SU-DHL-6 (cell line): ENCODE results near the gene RTBDN.

ENCODE experiments used
- H2AFZ ChIP-seq: fragments of 200-600 bp; sonication (generic); 2 replicates; pipeline ENCODE4 v1.6.1; 2014; ENCODE audit warnings: low read depth, mild to moderate bottlenecking, moderate library complexity, mixed read lengths, antibody characterized with exemption, low read length; ENCODE audit not compliant: severe bottlenecking
- H3F3A ChIP-seq: fragments of 200-600 bp; shearing (Covaris generic); 2 replicates; pipeline ENCODE4 v1.6.0; 2016; ENCODE audit warnings: antibody characterized with exemption, mild to moderate bottlenecking; ENCODE audit not compliant: insufficient read depth
- H3K27ac ChIP-seq: fragments of 200-600 bp; sonication (generic); 2 replicates; pipeline ENCODE4 v1.5.1; 2016; ENCODE audit warnings: low read depth, mild to moderate bottlenecking, low read length, moderate library complexity, mixed read lengths
- H3K27me3 ChIP-seq: fragments of 200-600 bp; sonication (generic), shearing (Covaris generic); 2 replicates; pipeline ENCODE4 v1.6.0; 2014; ENCODE audit warnings: mild to moderate bottlenecking, low read length
- H3K36me3 ChIP-seq: fragments of 200-600 bp; sonication (generic); 2 replicates; pipeline ENCODE4 v1.6.1; 2014; ENCODE audit warnings: mild to moderate bottlenecking, low read length, mixed read lengths
- H3K4me2 ChIP-seq: fragments of 300-600, 200-600 bp; shearing (Covaris generic), sonication (generic); 2 replicates; pipeline ENCODE4 v1.6.0; 2014; ENCODE audit warnings: low read length, low read depth, mild to moderate bottlenecking; ENCODE audit not compliant: poor library complexity, severe bottlenecking
- H3K4me3 ChIP-seq: fragments of 200-600 bp; sonication (generic); 2 replicates; pipeline ENCODE4 v1.5.1; 2014; ENCODE audit warnings: antibody characterized with exemption, low read length, mild to moderate bottlenecking, mixed read lengths; ENCODE audit not compliant: insufficient read depth, poor library complexity, severe bottlenecking
- H3K79me2 ChIP-seq: fragments of 200-600 bp; sonication (generic); 2 replicates; pipeline ENCODE4 v1.6.1; 2014; ENCODE audit warnings: mild to moderate bottlenecking, low read length, moderate library complexity; ENCODE audit not compliant: insufficient read depth
- H3K9ac ChIP-seq: fragments of 200-600 bp; sonication (generic); 2 replicates; pipeline ENCODE4 v1.7.0; 2014; ENCODE audit warnings: mild to moderate bottlenecking, low read length
- H3K9me2 ChIP-seq: fragments of 200-600 bp; sonication (generic); replicated peaks from 2 replicates; pipeline ENCODE4 v1.6.1; 2014; ENCODE audit warnings: low read length; ENCODE audit not compliant: insufficient read depth
- H3K9me3 ChIP-seq: fragments of 200-600 bp; sonication (generic); 2 replicates; pipeline ENCODE4 v1.6.1; 2014; ENCODE audit warnings: low read length, mixed read lengths; ENCODE audit not compliant: insufficient read depth
- H4K20me1 ChIP-seq: fragments of 200-600 bp; sonication (generic); 2 replicates; pipeline ENCODE4 v1.6.1; 2014; ENCODE audit warnings: low read depth, mild to moderate bottlenecking, antibody characterized with exemption, low read length, moderate library complexity, mixed read lengths
- CTCF ChIP-seq: fragments of 200-600 bp; sonication (generic); IDR thresholded peaks from one replicate; pipeline ENCODE4 v1.5.1; 2017; ENCODE audit warnings: antibody characterized with exemption, mild to moderate bottlenecking, low read length, moderate library complexity; ENCODE audit not compliant: insufficient read depth, poor library complexity, severe bottlenecking
- EZH2phosphoT487 ChIP-seq: fragments of 200-600 bp; sonication (generic), shearing (Covaris generic); conservative IDR thresholded peaks from 2 replicates; pipeline ENCODE4 v1.6.1; 2018; ENCODE audit warnings: mild to moderate bottlenecking, antibody characterized with exemption, low read length, moderate library complexity, mixed read lengths

The RTBDN gene

GRCh38 chr19:12840091-12841079, 6.0 kb upstream of the RTBDN start:
- Histone ChIP-seq H4K20me1 (no peaks in the 10 kb centered on the region), H3K4me2 (no peak overlapping the region), H3K9me3 (no peaks in the 10 kb centered on the region), H3K9me2 (no peaks in the 10 kb centered on the region), H3K36me3 (no peaks in the 10 kb centered on the region), H3K9ac (no peak overlapping the region), H3K27me3 (no peaks in the 10 kb centered on the region), H2AFZ (no peak overlapping the region), H3K4me3 (no peak overlapping the region), H3K79me2 (0 out of 2 replicates have a peak, but pooled peaks cover 4% of the 10 kb centered on the region), H3K27ac (no peak overlapping the region), H3F3A (peaks cover 15% of the 10 kb centered on the region)
- TF ChIP-seq CTCF, result no peak
- TF ChIP-seq EZH2phosphoT487, result no peak

GRCh38 chr19:12838886-12839756, 4.7 kb upstream of the RTBDN start:
- Histone ChIP-seq H4K20me1 (no peaks in the 10 kb centered on the region), H3K9ac (peak overlapping the region; percentile 74), H3K4me2 (peak overlapping the region; percentile 78), H3K9me3 (no peaks in the 10 kb centered on the region), H3K36me3 (no peaks in the 10 kb centered on the region), H3K27ac (peak overlapping the region; percentile 46), H3K79me2 (0 out of 2 replicates have a peak, but pooled peaks cover 4% of the 10 kb centered on the region), H3F3A (peaks cover 19% of the 10 kb centered on the region), H2AFZ (peak overlapping the region; percentile 87), H3K4me3 (peak overlapping the region; percentile 81), H3K9me2 (no peaks in the 10 kb centered on the region), H3K27me3 (no peaks in the 10 kb centered on the region)
- TF ChIP-seq EZH2phosphoT487, result no peak
- no peak for TF ChIP-seq CTCF

GRCh38 chr19:12838182-12838885, 4.0 kb upstream of the RTBDN start, which contains the start of gene MAST1:
MAST1 (plus strand) TSS chr19:12838515; CDS start chr19:12838573, 58 bp downstream.
- Histone ChIP-seq H2AFZ (peak within 1 kb of the TSS; percentile 87), H3K4me3 (peak within 1 kb of the TSS; percentile 81), H3K27me3 (no peaks in the 10 kb centered on the region), H4K20me1 (no peaks in the 10 kb centered on the region), H3K9me3 (no peaks in the 10 kb centered on the region), H3K4me2 (peak within 1 kb of the TSS; percentile 78), H3K36me3 (no peaks in the 10 kb centered on the region), H3F3A (peaks cover 19% of the 10 kb centered on the region), H3K9ac (peak within 1 kb of the TSS; percentile 74), H3K27ac (peak within 1 kb of the TSS; percentile 46), H3K79me2 (0 out of 2 replicates have a peak, but pooled peaks cover 4% of the 10 kb centered on the region), H3K9me2 (no peaks in the 10 kb centered on the region)
- TF ChIP-seq EZH2phosphoT487 (no peak), CTCF (peak; percentile 22)
